Measurements from ENCODE around the gene SLC49A4.

DNA sequence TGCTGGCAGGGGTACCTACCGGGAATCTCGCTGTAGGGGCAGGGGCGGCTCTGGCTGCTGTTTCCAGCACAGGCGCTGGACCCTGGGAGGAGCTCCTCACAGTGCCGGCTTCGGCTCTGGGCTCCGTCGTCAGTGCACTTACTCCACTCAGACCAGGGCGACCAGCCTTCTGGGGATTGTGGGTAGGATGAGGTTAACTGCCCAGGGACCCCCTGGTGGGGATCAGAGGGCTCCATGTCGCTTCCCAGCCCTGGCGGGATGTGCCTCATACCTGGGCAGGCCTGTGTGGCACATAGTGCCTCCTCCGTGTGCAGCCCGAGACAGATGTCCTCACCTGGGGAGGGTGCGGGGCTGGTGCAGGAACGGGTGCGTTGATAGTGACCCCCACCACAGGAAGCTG, 117.0 kb downstream of the SLC49A4 start:
- no peak for TF ChIP-seq POLR2A (IDR thresholded peaks at IDR 0.05)
- TF ChIP-seq, protein P1, sequence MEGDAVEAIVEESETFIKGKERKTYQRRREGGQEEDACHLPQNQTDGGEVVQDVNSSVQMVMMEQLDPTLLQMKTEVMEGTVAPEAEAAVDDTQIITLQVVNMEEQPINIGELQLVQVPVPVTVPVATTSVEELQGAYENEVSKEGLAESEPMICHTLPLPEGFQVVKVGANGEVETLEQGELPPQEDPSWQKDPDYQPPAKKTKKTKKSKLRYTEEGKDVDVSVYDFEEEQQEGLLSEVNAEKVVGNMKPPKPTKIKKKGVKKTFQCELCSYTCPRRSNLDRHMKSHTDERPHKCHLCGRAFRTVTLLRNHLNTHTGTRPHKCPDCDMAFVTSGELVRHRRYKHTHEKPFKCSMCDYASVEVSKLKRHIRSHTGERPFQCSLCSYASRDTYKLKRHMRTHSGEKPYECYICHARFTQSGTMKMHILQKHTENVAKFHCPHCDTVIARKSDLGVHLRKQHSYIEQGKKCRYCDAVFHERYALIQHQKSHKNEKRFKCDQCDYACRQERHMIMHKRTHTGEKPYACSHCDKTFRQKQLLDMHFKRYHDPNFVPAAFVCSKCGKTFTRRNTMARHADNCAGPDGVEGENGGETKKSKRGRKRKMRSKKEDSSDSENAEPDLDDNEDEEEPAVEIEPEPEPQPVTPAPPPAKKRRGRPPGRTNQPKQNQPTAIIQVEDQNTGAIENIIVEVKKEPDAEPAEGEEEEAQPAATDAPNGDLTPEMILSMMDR (IDR thresholded peaks at IDR 0.05), result no peak
